GM18511 (cell line): Measurements from ENCODE around the gene ZDHHC3.
"Not testable (repeated sequence)": the region's sequence is repeated elsewhere in the genome, so short reads cannot be mapped to it uniquely, and the experiment has no call there.

Experiments used
- ATAC-seq: cut with Tn5 transposase; IDR thresholded peaks from one replicate; pipeline ENCODE4 v1.9.1; 2021; ENCODE audit warnings: mild to moderate bottlenecking, moderate library complexity; ENCODE audit not compliant: unreplicated experiment

ZDHHC3 gene

DNA sequence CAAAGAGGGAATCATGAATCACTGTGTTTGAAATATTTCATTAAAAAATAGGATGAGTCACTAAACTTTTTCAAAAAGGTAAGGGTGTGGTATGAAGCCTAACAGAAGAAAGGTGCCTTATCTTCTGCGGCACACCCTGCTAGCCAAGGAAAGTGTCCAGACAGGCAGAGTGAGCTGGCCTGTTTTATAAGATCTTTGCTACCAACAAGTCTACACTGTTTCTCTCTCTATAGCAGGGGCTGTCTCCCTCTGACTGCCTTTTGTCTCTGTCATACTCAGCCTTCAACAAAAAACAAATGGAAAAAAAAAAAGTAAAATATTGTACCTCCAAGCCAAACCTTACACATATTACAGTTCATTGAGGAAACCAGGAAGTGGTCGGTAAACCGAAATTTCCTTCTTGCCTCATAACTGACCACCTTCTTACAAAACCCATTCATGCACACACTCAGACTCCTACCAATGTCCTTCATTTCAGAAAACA, 9.1 kb downstream of the ZDHHC3 start:
- ATAC-seq, result no peak

DNA sequence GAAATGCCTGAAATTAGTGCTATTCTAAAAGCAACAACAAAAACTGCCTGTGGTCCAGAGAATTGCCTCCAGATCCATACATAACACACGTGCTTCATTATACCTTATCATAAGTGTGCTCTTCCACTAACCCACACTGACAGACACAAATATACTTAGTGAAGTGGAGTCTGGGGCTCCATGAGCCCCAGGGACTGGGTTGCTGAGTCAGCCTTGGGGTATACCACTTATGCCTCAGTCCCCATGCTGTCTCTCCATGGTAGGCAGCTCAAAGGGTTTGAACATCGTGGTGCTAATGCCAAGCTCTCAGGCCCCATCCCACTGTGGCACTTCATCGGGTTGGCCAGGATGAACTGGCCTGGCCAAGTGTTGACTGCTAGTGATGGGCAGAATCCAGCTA, 10.8 kb downstream of the ZDHHC3 start:
- ATAC-seq, result no peak

GRCh38 chr3:44963571-44964325, 12.2 kb downstream of the ZDHHC3 start:
- no peak for ATAC-seq

DNA sequence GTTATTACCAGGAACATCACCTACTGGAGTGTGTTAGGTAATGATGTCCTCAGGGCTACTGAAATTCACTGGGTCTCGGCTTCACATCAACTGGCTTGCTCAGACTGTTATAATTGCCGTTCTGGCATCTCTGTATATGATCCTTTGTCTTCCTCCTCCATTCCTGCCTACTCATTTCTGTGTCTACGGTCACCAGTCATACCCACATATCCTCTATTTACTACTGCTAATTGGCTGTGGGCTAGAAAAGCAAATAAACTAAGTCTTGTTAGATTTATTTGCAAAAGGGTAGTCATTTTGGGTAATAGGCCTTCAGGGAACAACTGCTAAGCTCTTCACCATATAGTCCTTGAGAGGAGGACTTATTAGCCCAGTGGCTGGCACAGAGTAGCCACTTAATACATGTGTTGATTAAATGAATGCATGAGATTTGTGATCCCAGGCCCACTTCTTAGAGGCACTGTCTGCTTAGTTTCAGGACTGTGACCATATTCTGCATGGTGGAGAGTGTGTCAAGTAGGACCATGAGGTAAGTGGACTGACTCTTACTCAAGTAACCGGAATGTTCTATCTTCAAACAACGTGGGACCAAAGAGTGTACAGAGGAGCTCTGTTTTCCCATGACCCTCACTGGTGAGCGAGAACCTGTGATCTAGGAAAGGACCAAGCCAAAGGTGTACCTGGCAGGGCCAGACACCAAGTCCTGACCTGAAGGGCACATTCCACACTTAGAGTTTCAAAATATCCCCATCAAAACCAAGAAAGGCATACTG, 13.2 kb downstream of the ZDHHC3 start:
- ATAC-seq, result no peak

DNA sequence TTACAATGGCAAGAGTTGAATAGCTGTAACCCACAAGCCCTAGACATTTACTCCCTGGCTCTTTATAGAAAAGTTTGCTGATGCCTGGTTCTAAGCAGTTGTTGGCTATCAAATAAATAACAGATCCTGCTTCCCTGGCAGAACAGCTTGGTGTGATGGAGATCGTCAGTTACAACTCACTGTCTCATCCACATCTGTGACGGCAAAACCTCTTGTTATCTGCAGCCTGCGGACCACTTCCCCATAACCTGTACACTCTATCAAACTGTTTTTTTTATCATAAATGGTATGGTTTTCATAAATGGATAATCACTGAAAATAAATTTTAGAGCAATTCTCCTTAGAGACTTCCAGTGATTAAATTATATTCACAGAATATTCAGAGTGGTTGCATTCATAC, 14.1 kb downstream of the ZDHHC3 start:
- ATAC-seq, result no peak

- ATAC-seq, result no peak
Measured at GRCh38 chr3:44960387-44961026, 15.5 kb downstream of the ZDHHC3 start.

GRCh38 chr3:44958386-44958785, 17.6 kb downstream of the ZDHHC3 start:
- ATAC-seq, result no peak

- ATAC-seq, result no peak
Measured at GRCh38 chr3:44957986-44958385, 18.0 kb downstream of the ZDHHC3 start.

DNA sequence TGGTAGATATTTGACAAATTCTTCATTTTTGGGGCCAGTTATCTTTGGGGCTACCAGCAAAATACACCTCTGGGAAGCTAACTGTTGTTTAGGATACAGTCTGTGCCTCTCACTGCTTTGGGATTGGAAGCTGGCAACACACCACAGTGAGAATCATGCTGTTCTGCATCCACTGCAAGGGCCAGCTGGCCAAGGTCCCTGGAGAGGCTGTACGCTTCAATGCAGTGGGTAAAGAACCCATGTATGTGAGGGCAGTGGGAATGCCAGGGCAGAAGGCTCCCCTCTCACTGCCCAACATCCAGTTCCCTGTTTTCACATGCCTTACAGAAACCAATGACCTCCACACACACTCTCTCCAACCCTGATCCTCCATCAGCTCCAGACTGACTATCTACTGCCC, 20.1 kb downstream of the ZDHHC3 start:
- ATAC-seq, result no peak

DNA sequence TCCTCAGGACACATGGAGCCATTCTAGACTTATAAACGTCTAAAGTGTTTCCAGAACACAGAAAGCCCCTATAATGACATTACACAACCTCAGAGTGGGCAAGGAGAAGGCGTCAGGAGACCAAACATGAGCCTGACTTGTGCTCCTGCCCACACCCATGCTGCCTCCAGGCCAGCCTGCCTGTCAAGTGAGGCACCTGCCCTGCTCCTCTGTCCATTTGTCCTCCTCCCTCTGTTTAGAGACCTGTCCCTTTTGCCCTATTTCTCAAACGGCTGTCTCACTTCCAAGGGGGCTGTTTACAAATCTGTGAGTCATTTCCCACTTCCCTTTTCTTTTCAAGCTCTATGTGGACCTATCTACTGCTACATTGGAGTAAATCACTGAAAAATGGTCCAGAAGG, 21.0 kb downstream of the ZDHHC3 start:
- ATAC-seq, result peak; percentile 68

DNA sequence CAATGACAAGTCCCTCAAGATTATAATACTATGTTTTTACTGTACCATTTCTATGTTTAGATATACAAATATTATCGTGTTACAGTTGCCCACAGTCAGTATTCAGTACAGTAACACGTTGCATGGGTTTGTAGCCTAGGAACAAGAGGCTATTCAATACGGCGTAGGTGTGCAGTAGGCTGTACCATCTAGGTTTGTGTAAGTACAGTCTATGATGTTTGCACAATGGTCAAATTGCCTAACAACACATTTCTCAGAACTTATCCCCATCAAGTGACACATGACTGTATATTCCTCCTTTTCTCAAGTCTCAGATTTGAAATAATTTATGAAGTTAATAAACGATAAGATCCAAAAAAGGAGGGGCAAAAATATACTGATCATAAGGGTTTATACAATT, 21.7 kb downstream of the ZDHHC3 start:
- no peak for ATAC-seq

GRCh38 chr3:44952689-44953088, 23.3 kb downstream of the ZDHHC3 start:
- ATAC-seq, result no peak

DNA sequence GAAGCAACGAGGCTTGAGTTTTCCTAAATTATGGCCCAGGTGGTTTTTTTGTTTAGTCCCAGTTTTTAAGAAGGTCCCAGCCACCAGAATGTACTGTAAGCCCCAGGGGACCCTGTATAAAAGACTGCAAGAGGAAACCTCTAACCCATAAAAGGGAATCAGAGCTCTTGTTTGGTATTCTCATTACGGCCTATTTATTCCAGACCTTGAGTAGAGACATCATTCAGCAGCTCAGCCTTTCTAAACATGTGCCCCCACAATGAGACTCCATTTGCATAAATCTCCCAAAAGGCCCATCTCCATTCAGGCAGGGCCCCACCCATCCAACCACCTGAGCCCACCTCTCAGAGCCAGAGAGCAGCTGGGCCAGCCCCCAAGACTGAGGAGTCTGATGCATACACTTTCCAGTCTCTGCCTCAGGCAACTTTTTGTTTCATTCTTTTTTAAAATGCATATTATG, 25.7 kb downstream of the ZDHHC3 start:
- no peak for ATAC-seq

GRCh38 chr3:44949770-44950169, 26.2 kb downstream of the ZDHHC3 start:
- not testable (repeated sequence) for ATAC-seq

DNA sequence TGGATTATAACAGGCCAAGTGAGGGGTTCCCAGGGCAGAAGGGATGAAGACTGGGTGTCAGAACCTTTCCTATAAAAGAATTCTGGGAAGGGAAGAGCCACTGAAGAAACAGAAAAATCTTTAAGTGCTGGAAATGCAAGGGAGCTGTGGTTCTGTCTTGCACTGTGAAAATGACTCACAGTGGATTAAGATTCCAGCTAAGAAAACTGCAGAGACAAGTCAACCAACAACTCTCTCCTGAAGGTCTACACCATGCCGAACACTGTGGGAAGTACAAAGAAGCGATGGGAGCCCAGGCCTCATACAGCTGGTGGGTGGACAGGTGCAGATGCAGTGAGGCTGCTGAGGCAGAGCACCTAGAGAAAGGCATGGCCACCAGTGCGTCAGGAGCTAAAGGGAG, 27.7 kb downstream of the ZDHHC3 start:
- ATAC-seq, result no peak

GRCh38 chr3:44942202-44942921, 33.6 kb downstream of the ZDHHC3 start:
- no peak for ATAC-seq

- ATAC-seq, result no peak
Measured at GRCh38 chr3:44939581-44940036, 36.4 kb downstream of the ZDHHC3 start.

- no peak for ATAC-seq
Measured at GRCh38 chr3:44932986-44933944, 42.7 kb downstream of the ZDHHC3 start.

DNA sequence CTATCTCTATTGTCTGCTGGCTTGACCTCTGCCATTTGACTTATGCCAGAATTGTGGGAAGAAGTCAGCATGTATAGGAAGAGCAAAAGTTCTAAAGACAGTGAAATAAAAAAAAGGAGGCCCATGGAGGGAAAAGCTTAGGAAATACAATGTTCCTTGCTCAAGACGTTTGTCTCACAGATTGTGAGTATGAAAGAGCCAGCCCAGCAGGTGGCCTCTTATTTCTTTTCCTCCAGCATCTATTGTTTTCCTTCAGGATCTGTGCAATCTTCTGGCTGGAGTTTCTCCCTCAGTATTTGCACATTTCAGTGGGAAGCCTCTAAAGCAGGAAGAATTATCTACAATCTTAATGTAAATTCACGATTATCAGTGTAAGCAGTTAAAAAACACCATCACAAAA, 43.7 kb downstream of the ZDHHC3 start:
- no peak for ATAC-seq

- no peak for ATAC-seq
Measured at GRCh38 chr3:44931791-44932190, 44.2 kb downstream of the ZDHHC3 start.
